Peyer's patch (tissue), 4 donors: ENCODE data around the gene FRYL.

Experiments used
- POLR2A ChIP-seq, 2 donors: fragments of 450-650 bp; IDR thresholded peaks; one replicate each; pipeline ENCODE4 v1.5.1; 2017; ENCODE audit warnings: antibody characterized with exemption in 2 of 2, mild to moderate bottlenecking in 2 of 2, moderate library complexity in 2 of 2
- TF ChIP-seq, protein P1 (sequence below), 6 experiments: fragments of 450-650 bp in 4 of 6; fragments of 200-600 bp in 2 of 6; sonication (generic) in 1 of 6; IDR thresholded peaks; one replicate each; pipeline ENCODE4 v1.5.1; 2017 to 2019; ENCODE audit warnings: antibody characterized with exemption in 6 of 6, mild to moderate bottlenecking in 3 of 6, moderate library complexity in 1 of 6

GRCh38 chr4:48698029-48698971, 81.8 kb downstream of the FRYL start:
- TF ChIP-seq POLR2A (IDR thresholded peaks at IDR 0.05): no peak
- TF ChIP-seq, protein P1, sequence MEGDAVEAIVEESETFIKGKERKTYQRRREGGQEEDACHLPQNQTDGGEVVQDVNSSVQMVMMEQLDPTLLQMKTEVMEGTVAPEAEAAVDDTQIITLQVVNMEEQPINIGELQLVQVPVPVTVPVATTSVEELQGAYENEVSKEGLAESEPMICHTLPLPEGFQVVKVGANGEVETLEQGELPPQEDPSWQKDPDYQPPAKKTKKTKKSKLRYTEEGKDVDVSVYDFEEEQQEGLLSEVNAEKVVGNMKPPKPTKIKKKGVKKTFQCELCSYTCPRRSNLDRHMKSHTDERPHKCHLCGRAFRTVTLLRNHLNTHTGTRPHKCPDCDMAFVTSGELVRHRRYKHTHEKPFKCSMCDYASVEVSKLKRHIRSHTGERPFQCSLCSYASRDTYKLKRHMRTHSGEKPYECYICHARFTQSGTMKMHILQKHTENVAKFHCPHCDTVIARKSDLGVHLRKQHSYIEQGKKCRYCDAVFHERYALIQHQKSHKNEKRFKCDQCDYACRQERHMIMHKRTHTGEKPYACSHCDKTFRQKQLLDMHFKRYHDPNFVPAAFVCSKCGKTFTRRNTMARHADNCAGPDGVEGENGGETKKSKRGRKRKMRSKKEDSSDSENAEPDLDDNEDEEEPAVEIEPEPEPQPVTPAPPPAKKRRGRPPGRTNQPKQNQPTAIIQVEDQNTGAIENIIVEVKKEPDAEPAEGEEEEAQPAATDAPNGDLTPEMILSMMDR (IDR thresholded peaks at IDR 0.05): no peak
